SK-N-SH treated with all-trans-retinoic acid at 6 μM for 48 hours (cell line): ENCODE measurements around the gene CD40.
A peak's percentile ranks its signal among the peaks of the same experiment; 100 is the strongest.

Experiments
- ATAC-seq: fragments of 200-7000 bp; cut with Tn5 transposase; 3 replicates; pipeline ENCODE4 v1.9.1; 2020; ENCODE audit warnings: mild to moderate bottlenecking, moderate library complexity
- ARNTL ChIP-seq: fragments of 450-650 bp; formaldehyde crosslinking; IDR thresholded peaks from 2 replicates; pipeline ENCODE4 v1.5.0; 2020; ENCODE audit warnings: low read depth, mild to moderate bottlenecking, moderate library complexity, borderline replicate concordance
- BACH2 ChIP-seq: fragments of 250-450 bp; sonication (Bioruptor Pico); IDR thresholded peaks from 2 replicates; pipeline ENCODE4 v1.9.0; 2021; ENCODE audit warnings: mild to moderate bottlenecking, borderline replicate concordance
- CSDC2 ChIP-seq: fragments of 250-450 bp; sonication (Bioruptor Pico); IDR thresholded peaks from 2 replicates; pipeline ENCODE4 v1.5.0; 2020; ENCODE audit warnings: mild to moderate bottlenecking, moderate library complexity
- ESRRG ChIP-seq: fragments of 250-450 bp; sonication (Bioruptor Pico); IDR thresholded peaks from 2 replicates; pipeline ENCODE4 v1.6.1; 2021; ENCODE audit warnings: mild to moderate bottlenecking
- GLIS3 ChIP-seq: fragments of 250-450 bp; sonication (Bioruptor Pico); IDR thresholded peaks from 2 replicates; pipeline ENCODE4 v1.5.0; 2020; ENCODE audit warnings: mild to moderate bottlenecking, moderate library complexity
- ISL1 ChIP-seq: fragments of 250-450 bp; sonication (Bioruptor Pico); IDR thresholded peaks from 2 replicates; pipeline ENCODE4 v2.1.2; 2022; ENCODE audit warnings: mild to moderate bottlenecking, moderate library complexity
- OSR1 ChIP-seq: fragments of 250-450 bp; sonication (Bioruptor Pico); IDR thresholded peaks from 2 replicates; pipeline ENCODE4 v1.8.0; 2022; ENCODE audit warnings: moderate library complexity, mild to moderate bottlenecking, inconsistent platforms
- PPARA ChIP-seq: fragments of 250-450 bp; sonication (Bioruptor Pico); IDR thresholded peaks from 2 replicates; pipeline ENCODE4 v1.5.0; 2020; ENCODE audit warnings: mild to moderate bottlenecking, borderline replicate concordance
- RARB ChIP-seq: fragments of 250-450 bp; sonication (Bioruptor Pico); IDR thresholded peaks from 2 replicates; pipeline ENCODE4 v1.8.0; 2021; ENCODE audit warnings: mild to moderate bottlenecking, moderate library complexity
- SNAI2 ChIP-seq: fragments of 250-450 bp; sonication (Bioruptor Pico); IDR thresholded peaks from 2 replicates; pipeline ENCODE4 v1.5.0; 2020; ENCODE audit warnings: mild to moderate bottlenecking, moderate library complexity
- TCF4 ChIP-seq: fragments of 250-450 bp; sonication (Bioruptor Pico); IDR thresholded peaks from 2 replicates; pipeline ENCODE4 v1.8.0; 2021; ENCODE audit warnings: mild to moderate bottlenecking, moderate library complexity, borderline replicate concordance
- TOX ChIP-seq: fragments of 250-450 bp; sonication (Bioruptor Pico); IDR thresholded peaks from 2 replicates; pipeline ENCODE4 v1.8.0; 2021; ENCODE audit warnings: mild to moderate bottlenecking, moderate library complexity, borderline replicate concordance
- ZC3H10 ChIP-seq: fragments of 250-450 bp; sonication (Bioruptor Pico); IDR thresholded peaks from 2 replicates; pipeline ENCODE4 v1.5.1; 2021; ENCODE audit warnings: mild to moderate bottlenecking, moderate library complexity
- ZFP3 ChIP-seq: fragments of 250-450 bp; sonication (Bioruptor Pico); IDR thresholded peaks from 2 replicates; pipeline ENCODE4 v1.5.0; 2020; ENCODE audit warnings: mild to moderate bottlenecking, moderate library complexity
- ZFP30 ChIP-seq: fragments of 450-650 bp; formaldehyde crosslinking; IDR thresholded peaks from 2 replicates; pipeline ENCODE4 v1.5.0; 2022; ENCODE audit warnings: mild to moderate bottlenecking, moderate library complexity
- ZNF565 ChIP-seq: fragments of 450-650 bp; formaldehyde crosslinking; conservative IDR thresholded peaks from 2 replicates; pipeline ENCODE4 v1.5.0; 2020; ENCODE audit warnings: low read depth, mild to moderate bottlenecking, moderate library complexity
- ZNF70 ChIP-seq: fragments of 450-650 bp; formaldehyde crosslinking; IDR thresholded peaks from 2 replicates; pipeline ENCODE4 v1.5.0; 2020; ENCODE audit warnings: mild to moderate bottlenecking, moderate library complexity
- ZNF8 ChIP-seq: fragments of 450-650 bp; formaldehyde crosslinking; IDR thresholded peaks from 2 replicates; pipeline ENCODE4 v1.5.0; 2020; ENCODE audit warnings: mild to moderate bottlenecking, moderate library complexity
- TF ChIP-seq, protein P1 (sequence below): fragments of 250-450 bp; sonication (Bioruptor Pico); IDR thresholded peaks from 2 replicates; pipeline ENCODE4 v1.8.0; 2020; ENCODE audit warnings: mild to moderate bottlenecking, moderate library complexity, borderline replicate concordance
- TF ChIP-seq, protein P2 (sequence below): fragments of 250-450 bp; sonication (Bioruptor Pico); IDR thresholded peaks from 2 replicates; pipeline ENCODE4 v1.5.1; 2020; ENCODE audit warnings: low read depth, mild to moderate bottlenecking, moderate library complexity
- TF ChIP-seq, protein P3 (sequence below): fragments of 250-450 bp; sonication (Bioruptor Pico); IDR thresholded peaks from 2 replicates; pipeline ENCODE4 v1.5.0; 2020; ENCODE audit warnings: mild to moderate bottlenecking, moderate library complexity
- TF ChIP-seq, protein P4 (sequence below): fragments of 250-450 bp; sonication (Bioruptor Pico); IDR thresholded peaks from 2 replicates; pipeline ENCODE4 v1.8.0; 2021; ENCODE audit warnings: low read depth, mild to moderate bottlenecking, moderate library complexity, borderline replicate concordance

Gene CD40

DNA sequence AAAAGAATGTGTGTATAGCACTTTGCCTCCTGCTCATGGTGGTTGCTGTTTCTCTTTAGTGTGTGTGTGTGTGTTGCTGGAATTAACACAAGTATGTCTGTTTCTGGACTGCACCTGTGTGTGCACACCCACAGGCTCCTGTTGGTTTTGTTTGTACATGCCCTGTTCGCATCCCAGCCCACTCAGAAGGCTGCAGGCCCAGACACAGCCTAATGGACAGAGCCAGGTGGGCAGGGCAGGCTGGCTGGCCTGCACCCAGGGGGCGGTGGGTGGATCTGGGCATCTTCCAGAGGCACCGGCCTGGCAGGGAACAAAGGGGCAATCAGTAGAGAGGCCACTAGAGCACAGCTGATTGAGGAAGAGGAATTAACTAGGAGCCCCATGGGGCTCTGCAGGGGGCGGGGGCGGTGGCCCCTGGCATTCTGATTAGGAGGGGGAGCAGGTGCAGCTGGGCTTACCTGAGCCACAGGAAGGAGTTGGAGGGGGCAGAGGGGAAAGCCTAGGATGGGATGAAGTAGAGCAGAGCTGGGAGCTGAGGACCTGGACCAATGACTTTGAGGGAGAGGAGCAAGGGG lies 21.9 kb downstream of the CD40 start:
- peak; percentile 31; the same call in 1 of the 3 replicates for ATAC-seq
- no peak for TF ChIP-seq ZFP3 (CRISPR knock-in tag)
- TF ChIP-seq ESRRG (CRISPR knock-in tag) = no peak
- no peak for TF ChIP-seq ZNF8 (CRISPR knock-in tag)
- TF ChIP-seq BACH2 (CRISPR knock-in tag) = no peak
- no peak for TF ChIP-seq PPARA
- TF ChIP-seq OSR1 (CRISPR knock-in tag) = no peak
- no peak for TF ChIP-seq ZNF565 (CRISPR knock-in tag)
- no peak for TF ChIP-seq TOX (CRISPR knock-in tag)
- no peak for TF ChIP-seq RARB (CRISPR knock-in tag)
- TF ChIP-seq CSDC2 = no peak
- TF ChIP-seq, protein P1, sequence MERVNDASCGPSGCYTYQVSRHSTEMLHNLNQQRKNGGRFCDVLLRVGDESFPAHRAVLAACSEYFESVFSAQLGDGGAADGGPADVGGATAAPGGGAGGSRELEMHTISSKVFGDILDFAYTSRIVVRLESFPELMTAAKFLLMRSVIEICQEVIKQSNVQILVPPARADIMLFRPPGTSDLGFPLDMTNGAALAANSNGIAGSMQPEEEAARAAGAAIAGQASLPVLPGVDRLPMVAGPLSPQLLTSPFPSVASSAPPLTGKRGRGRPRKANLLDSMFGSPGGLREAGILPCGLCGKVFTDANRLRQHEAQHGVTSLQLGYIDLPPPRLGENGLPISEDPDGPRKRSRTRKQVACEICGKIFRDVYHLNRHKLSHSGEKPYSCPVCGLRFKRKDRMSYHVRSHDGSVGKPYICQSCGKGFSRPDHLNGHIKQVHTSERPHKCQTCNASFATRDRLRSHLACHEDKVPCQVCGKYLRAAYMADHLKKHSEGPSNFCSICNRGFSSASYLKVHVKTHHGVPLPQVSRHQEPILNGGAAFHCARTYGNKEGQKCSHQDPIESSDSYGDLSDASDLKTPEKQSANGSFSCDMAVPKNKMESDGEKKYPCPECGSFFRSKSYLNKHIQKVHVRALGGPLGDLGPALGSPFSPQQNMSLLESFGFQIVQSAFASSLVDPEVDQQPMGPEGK = no peak
- TF ChIP-seq ZNF70 (CRISPR knock-in tag) = no peak
- TF ChIP-seq, protein P2, sequence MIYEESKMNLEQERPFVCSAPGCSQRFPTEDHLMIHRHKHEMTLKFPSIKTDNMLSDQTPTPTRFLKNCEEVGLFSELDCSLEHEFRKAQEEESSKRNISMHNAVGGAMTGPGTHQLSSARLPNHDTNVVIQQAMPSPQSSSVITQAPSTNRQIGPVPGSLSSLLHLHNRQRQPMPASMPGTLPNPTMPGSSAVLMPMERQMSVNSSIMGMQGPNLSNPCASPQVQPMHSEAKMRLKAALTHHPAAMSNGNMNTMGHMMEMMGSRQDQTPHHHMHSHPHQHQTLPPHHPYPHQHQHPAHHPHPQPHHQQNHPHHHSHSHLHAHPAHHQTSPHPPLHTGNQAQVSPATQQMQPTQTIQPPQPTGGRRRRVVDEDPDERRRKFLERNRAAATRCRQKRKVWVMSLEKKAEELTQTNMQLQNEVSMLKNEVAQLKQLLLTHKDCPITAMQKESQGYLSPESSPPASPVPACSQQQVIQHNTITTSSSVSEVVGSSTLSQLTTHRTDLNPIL = no peak
- TF ChIP-seq SNAI2 = no peak
- TF ChIP-seq ISL1 (CRISPR knock-in tag) = no peak
- no peak for TF ChIP-seq ARNTL
- TF ChIP-seq ZC3H10 (CRISPR knock-in tag) = no peak

DNA sequence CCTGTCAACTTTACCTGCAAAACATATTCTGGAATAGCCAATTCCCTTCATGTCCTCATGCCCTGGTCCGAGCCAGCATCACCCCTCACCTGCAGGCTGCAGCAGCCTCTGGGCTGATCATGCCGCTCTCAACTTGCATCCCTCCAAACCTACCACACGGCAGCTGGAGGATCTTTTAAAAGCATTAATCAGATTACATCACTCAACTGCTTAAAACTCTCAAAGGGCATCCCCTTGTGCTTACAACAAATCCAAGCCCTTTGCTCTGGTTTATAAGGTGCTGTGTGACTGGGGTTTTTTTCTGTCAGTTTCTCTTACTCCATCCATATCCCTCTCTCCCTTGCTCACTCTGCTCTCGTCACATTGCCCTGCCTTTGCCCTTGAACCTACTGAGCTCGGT lies 24.0 kb downstream of the CD40 start:
- no peak for TF ChIP-seq ZNF70 (CRISPR knock-in tag)
- ATAC-seq = no peak

DNA sequence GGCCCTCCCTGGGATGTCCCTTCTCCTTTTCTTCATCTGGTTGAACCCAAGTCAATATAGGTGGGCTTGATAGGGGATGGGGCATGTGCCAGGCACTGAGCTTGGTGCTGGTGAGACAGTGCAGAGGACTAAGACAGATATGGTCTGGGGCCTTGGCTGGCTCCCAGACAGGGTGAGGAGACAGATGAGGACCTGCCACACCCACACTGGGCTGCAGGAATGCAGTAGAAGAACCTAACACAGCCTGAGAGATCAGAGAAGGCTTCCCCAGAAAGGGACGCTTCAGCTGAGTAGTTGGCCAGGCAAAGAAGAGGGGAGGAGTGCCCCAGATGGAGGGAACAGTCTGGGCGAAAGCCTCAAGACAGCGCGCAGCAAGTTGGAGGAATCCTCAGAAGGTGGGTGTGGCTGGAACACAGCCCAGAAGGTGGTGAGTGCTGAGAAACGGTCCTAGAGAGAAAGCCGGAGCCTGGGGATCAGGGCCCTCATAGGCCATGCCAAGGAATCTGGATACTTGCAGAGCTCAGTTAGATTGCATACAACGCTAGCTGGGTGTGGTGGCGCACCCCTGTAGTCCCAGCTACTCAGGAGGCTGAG lies 26.4 kb downstream of the CD40 start:
- ATAC-seq = no peak
- TF ChIP-seq ZNF8 (CRISPR knock-in tag) (no peak), ZC3H10 (CRISPR knock-in tag) (no peak), ARNTL (no peak), GLIS3 (CRISPR knock-in tag) (no peak), SNAI2 (no peak), ISL1 (CRISPR knock-in tag) (no peak), TCF4 (no peak), CSDC2 (no peak), TOX (CRISPR knock-in tag) (no peak), ZNF70 (CRISPR knock-in tag) (no peak), ZFP3 (CRISPR knock-in tag) (no peak), OSR1 (CRISPR knock-in tag) (no peak), ZFP30 (CRISPR knock-in tag) (no peak), BACH2 (CRISPR knock-in tag) (no peak)
- TF ChIP-seq, protein P1 = no peak
- TF ChIP-seq, protein P3, sequence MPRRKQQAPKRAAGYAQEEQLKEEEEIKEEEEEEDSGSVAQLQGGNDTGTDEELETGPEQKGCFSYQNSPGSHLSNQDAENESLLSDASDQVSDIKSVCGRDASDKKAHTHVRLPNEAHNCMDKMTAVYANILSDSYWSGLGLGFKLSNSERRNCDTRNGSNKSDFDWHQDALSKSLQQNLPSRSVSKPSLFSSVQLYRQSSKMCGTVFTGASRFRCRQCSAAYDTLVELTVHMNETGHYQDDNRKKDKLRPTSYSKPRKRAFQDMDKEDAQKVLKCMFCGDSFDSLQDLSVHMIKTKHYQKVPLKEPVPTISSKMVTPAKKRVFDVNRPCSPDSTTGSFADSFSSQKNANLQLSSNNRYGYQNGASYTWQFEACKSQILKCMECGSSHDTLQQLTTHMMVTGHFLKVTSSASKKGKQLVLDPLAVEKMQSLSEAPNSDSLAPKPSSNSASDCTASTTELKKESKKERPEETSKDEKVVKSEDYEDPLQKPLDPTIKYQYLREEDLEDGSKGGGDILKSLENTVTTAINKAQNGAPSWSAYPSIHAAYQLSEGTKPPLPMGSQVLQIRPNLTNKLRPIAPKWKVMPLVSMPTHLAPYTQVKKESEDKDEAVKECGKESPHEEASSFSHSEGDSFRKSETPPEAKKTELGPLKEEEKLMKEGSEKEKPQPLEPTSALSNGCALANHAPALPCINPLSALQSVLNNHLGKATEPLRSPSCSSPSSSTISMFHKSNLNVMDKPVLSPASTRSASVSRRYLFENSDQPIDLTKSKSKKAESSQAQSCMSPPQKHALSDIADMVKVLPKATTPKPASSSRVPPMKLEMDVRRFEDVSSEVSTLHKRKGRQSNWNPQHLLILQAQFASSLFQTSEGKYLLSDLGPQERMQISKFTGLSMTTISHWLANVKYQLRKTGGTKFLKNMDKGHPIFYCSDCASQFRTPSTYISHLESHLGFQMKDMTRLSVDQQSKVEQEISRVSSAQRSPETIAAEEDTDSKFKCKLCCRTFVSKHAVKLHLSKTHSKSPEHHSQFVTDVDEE (CRISPR knock-in tag) = no peak
- TF ChIP-seq, protein P2 = no peak
- TF ChIP-seq, protein P4, sequence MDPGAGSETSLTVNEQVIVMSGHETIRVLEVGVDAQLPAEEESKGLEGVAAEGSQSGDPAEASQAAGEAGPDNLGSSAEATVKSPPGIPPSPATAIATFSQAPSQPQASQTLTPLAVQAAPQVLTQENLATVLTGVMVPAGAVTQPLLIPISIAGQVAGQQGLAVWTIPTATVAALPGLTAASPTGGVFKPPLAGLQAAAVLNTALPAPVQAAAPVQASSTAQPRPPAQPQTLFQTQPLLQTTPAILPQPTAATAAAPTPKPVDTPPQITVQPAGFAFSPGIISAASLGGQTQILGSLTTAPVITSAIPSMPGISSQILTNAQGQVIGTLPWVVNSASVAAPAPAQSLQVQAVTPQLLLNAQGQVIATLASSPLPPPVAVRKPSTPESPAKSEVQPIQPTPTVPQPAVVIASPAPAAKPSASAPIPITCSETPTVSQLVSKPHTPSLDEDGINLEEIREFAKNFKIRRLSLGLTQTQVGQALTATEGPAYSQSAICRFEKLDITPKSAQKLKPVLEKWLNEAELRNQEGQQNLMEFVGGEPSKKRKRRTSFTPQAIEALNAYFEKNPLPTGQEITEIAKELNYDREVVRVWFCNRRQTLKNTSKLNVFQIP (CRISPR knock-in tag) = no peak
- TF ChIP-seq, all 23 proteins: peak for 0
